WTC11 (cell line): ENCODE measurements around the gene IPP. TPM values are rescaled to one million over a fixed set of nuclear protein-coding genes. Genes with fewer than 3 reads are reported as not detected.

Source experiments
- ATAC-seq: fragments of 200-7000 bp; cut with Tn5 transposase; 2 replicates; pipeline ENCODE4 v1.10.0; 2021; ENCODE audit warnings: mild to moderate bottlenecking, moderate library complexity
- CTCF ChIA-PET: fragments of 300-600 bp; sonication (Branson Sonifier 250); formaldehyde crosslinking; loops from one replicate; lab custom pipeline; 2021; ENCODE audit warnings: antibody characterized with exemption; lab: Charles Lee
- POLR2A ChIA-PET: fragments of 350-600 bp; sonication (Branson Sonifier 250); formaldehyde crosslinking; loops from one replicate; lab custom pipeline; 2021; ENCODE audit warnings: antibody characterized with exemption; lab: Charles Lee
- DNase-seq: peaks from one replicate; pipeline ENCODE4 v3.0.0; 2021; ENCODE audit warnings: low spot score
- H3K27ac Mint-ChIP-seq: 2 replicates; pipeline ENCODE4 v1.8.0; 2021; ENCODE audit warnings: mixed read lengths
- H3K27me3 Mint-ChIP-seq: 2 replicates; pipeline ENCODE4 v1.8.0; 2021; ENCODE audit warnings: low read depth, mild to moderate bottlenecking, moderate library complexity, mixed read lengths
- H3K36me3 Mint-ChIP-seq: 2 replicates; pipeline ENCODE4 v1.8.0; 2021; ENCODE audit warnings: mixed read lengths
- H3K4me1 Mint-ChIP-seq: 2 replicates; pipeline ENCODE4 v1.8.0; 2022; ENCODE audit warnings: mixed read lengths
- H3K4me3 Mint-ChIP-seq: 2 replicates; pipeline ENCODE4 v1.8.0; 2021; ENCODE audit warnings: mild to moderate bottlenecking, moderate library complexity, mixed read lengths
- H3K9me3 Mint-ChIP-seq: 2 replicates; pipeline ENCODE4 v1.8.0; 2021; ENCODE audit warnings: mixed read lengths
- CREM ChIP-seq: sonication (generic); formaldehyde crosslinking; IDR thresholded peaks from 2 replicates; pipeline ENCODE4 v1.8.1; 2022; ENCODE audit warnings: mild to moderate bottlenecking, missing genetic modification reagents, moderate library complexity
- E2F4 ChIP-seq: sonication (generic); formaldehyde crosslinking; IDR thresholded peaks from 2 replicates; pipeline ENCODE4 v1.8.1; 2022; ENCODE audit warnings: low read depth, mild to moderate bottlenecking, moderate library complexity, missing genetic modification reagents, borderline replicate concordance
- ETV6 ChIP-seq: sonication (generic); formaldehyde crosslinking; IDR thresholded peaks from 2 replicates; pipeline ENCODE4 v1.8.1; 2022; ENCODE audit warnings: mild to moderate bottlenecking, missing genetic modification reagents
- FOXJ3 ChIP-seq: sonication (generic); formaldehyde crosslinking; IDR thresholded peaks from 2 replicates; pipeline ENCODE4 v1.9.0; 2021; ENCODE audit warnings: missing genetic modification reagents, mild to moderate bottlenecking, borderline replicate concordance
- GTF2I ChIP-seq: fragments of 250-450 bp; sonication (Bioruptor Pico); conservative IDR thresholded peaks from 2 replicates; pipeline ENCODE4 v1.4.0; 2021; ENCODE audit warnings: mild to moderate bottlenecking
- MXD4 ChIP-seq: fragments of 250-450 bp; sonication (Bioruptor Pico); IDR thresholded peaks from 2 replicates; pipeline ENCODE4 v1.8.0; 2021; ENCODE audit warnings: mild to moderate bottlenecking, moderate library complexity, borderline replicate concordance
- PRDM15 ChIP-seq: sonication (generic); formaldehyde crosslinking; IDR thresholded peaks from 2 replicates; pipeline ENCODE4 v1.8.0; 2022; ENCODE audit warnings: missing genetic modification reagents
- PREB ChIP-seq: sonication (generic); formaldehyde crosslinking; IDR thresholded peaks from 2 replicates; pipeline ENCODE4 v1.8.1; 2022; ENCODE audit warnings: mild to moderate bottlenecking, missing genetic modification reagents, moderate library complexity, borderline replicate concordance
- STAT6 ChIP-seq: sonication (generic); formaldehyde crosslinking; conservative IDR thresholded peaks from 2 replicates; pipeline ENCODE4 v1.8.1; 2023; ENCODE audit warnings: mild to moderate bottlenecking, low read depth, missing genetic modification reagents, moderate library complexity
- TEAD4 ChIP-seq: sonication (generic); formaldehyde crosslinking; IDR thresholded peaks from 2 replicates; pipeline ENCODE4 v1.8.0; 2022; ENCODE audit warnings: mild to moderate bottlenecking, missing genetic modification reagents
- ZNF138 ChIP-seq: sonication (generic); formaldehyde crosslinking; conservative IDR thresholded peaks from 2 replicates; pipeline ENCODE4 v1.8.1; 2022; ENCODE audit warnings: mild to moderate bottlenecking, moderate library complexity, missing genetic modification reagents
- ZNF232 ChIP-seq: sonication (generic); formaldehyde crosslinking; IDR thresholded peaks from 2 replicates; pipeline ENCODE4 v1.8.0; 2022; ENCODE audit warnings: mild to moderate bottlenecking, missing genetic modification reagents
- ZNF281 ChIP-seq: sonication (generic); formaldehyde crosslinking; IDR thresholded peaks from 2 replicates; pipeline ENCODE4 v1.8.0; 2023; ENCODE audit warnings: mild to moderate bottlenecking, missing genetic modification reagents
- ZNF532 ChIP-seq: fragments of 250-450 bp; sonication (Bioruptor Pico); IDR thresholded peaks from 2 replicates; pipeline ENCODE4 v1.9.0; 2021; ENCODE audit warnings: mild to moderate bottlenecking, borderline replicate concordance
- ZSCAN18 ChIP-seq: fragments of 250-450 bp; sonication (Bioruptor Pico); IDR thresholded peaks from 2 replicates; pipeline ENCODE4 v2.1.2; 2022; ENCODE audit warnings: mild to moderate bottlenecking, moderate library complexity
- total RNA-seq: library from RNA; stranded (reverse); gene quantifications from 3 replicates; pipeline ENCODE4 v1.2.3, GENCODE V29; 2021

The IPP gene
- total RNA-seq, 1 experiment from 2014 or later: 6.3 TPM

- Mint-ChIP-seq H3K4me1 (no peaks in the 10 kb centered on the region), H3K36me3 (peaks cover 5% of the 10 kb centered on the region), H3K4me3 (no peak overlapping the region), H3K9me3 (peaks cover 7% of the 10 kb centered on the region), H3K27ac (no peak overlapping the region), H3K27me3 (no peaks in the 10 kb centered on the region)
- TF ChIP-seq TEAD4 (CRISPR knock-in tag) (no peak), PRDM15 (CRISPR knock-in tag) (no peak), ZNF232 (CRISPR knock-in tag) (no peak), ZNF281 (CRISPR knock-in tag) (no peak), ETV6 (CRISPR knock-in tag) (no peak), E2F4 (CRISPR knock-in tag) (no peak), FOXJ3 (CRISPR knock-in tag) (no peak), ZNF138 (CRISPR knock-in tag) (no peak), CREM (CRISPR knock-in tag) (no peak), MXD4 (no peak), GTF2I (CRISPR knock-in tag) (no peak), PREB (CRISPR knock-in tag) (no peak)
- ChIA-PET CTCF (no interaction called here), POLR2A (no interaction called here)
- DNase-seq (no peak), ATAC-seq (no peak)
These were observed 45.8 kb downstream of the IPP start for GRCh38 chr1:45704637-45705036.

GRCh38 chr1:45694823-45695222, 55.6 kb downstream of the IPP start:
- Mint-ChIP-seq H3K4me1 (no peaks in the 10 kb centered on the region), H3K27ac (no peak overlapping the region), H3K27me3 (no peaks in the 10 kb centered on the region), H3K9me3 (no peaks in the 10 kb centered on the region), H3K4me3 (no peak overlapping the region), H3K36me3 (peaks cover 24% of the 10 kb centered on the region)
- DNase-seq (no peak), ATAC-seq (no peak)
- ChIA-PET POLR2A (interaction anchor here (0.8 kb wide), 1 partner anchor 108 kb away, joined by 3 read pairs; no protein-coding TSS in a partner anchor), CTCF (no interaction called here)
- TF ChIP-seq ZNF532 (CRISPR knock-in tag): no peak
- no peak for TF ChIP-seq ZSCAN18 (CRISPR knock-in tag)
- TF ChIP-seq STAT6 (CRISPR knock-in tag): no peak
